HL-60 (cell line): ENCODE results near the gene KRT33A.
"Not testable (repeated sequence)": the region's sequence is repeated elsewhere in the genome, so short reads cannot be mapped to it uniquely, and the experiment has no call there.

Source experiments
- GABPA ChIP-seq: IDR thresholded peaks from 2 replicates; pipeline ENCODE4 v1.6.1; 2012; ENCODE audit warnings: low read depth
- TF ChIP-seq, protein P1 (sequence below): IDR thresholded peaks from one replicate; pipeline ENCODE4 v1.5.1; 2011; ENCODE audit warnings: low read length, control low read depth, inconsistent platforms; ENCODE audit not compliant: insufficient read depth

DNA sequence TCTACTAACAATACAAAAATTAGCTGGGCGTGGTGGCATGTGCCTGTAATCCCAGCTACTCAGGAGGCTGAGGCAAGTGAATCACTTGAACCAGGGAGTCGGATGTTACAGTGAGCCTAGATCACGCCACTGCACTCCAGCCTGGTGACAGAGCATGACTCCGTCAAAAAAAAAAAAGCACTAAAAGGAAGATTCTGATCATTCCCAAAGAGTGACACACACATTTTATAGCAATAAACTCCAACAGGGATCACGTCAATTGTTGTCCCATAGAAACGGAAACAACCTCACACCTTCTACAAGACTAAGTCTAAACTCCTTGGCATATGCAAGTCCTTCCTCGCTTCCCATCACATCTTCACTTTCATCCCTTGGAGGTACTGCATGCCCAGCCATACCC is 29.5 kb upstream of the KRT33A start:
- TF ChIP-seq, protein P1, sequence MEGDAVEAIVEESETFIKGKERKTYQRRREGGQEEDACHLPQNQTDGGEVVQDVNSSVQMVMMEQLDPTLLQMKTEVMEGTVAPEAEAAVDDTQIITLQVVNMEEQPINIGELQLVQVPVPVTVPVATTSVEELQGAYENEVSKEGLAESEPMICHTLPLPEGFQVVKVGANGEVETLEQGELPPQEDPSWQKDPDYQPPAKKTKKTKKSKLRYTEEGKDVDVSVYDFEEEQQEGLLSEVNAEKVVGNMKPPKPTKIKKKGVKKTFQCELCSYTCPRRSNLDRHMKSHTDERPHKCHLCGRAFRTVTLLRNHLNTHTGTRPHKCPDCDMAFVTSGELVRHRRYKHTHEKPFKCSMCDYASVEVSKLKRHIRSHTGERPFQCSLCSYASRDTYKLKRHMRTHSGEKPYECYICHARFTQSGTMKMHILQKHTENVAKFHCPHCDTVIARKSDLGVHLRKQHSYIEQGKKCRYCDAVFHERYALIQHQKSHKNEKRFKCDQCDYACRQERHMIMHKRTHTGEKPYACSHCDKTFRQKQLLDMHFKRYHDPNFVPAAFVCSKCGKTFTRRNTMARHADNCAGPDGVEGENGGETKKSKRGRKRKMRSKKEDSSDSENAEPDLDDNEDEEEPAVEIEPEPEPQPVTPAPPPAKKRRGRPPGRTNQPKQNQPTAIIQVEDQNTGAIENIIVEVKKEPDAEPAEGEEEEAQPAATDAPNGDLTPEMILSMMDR = not testable (repeated sequence)
- TF ChIP-seq GABPA = not testable (repeated sequence)
